HG03066 (cell line): ENCODE results near the gene QSOX2.
"Not testable (repeated sequence)": the region's sequence is repeated elsewhere in the genome, so short reads cannot be mapped to it uniquely, and the experiment has no call there.

Source experiments
- ATAC-seq: cut with Tn5 transposase; IDR thresholded peaks from one replicate; pipeline ENCODE4 v1.9.1; 2021; ENCODE audit warnings: low read depth; ENCODE audit not compliant: unreplicated experiment

QSOX2 gene

DNA sequence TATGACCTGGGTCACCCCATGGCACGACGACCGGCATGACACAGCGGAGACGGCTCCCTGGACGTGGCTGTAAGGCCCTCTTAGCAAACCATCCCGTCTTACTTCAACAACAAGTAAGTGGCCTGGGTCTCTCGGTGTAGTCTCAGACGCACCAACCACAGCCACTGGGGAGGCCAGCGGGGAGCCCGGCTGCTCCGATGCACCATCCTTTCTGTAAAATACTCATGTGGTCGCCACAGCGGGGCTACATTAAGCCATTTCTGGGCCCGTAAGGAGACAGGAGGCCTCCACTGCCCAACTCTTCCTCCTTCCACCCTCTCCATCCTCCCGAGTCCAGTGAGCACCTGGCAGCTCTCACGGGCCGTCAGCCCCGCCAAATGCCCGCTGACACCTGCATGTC is 4.7 kb downstream of the QSOX2 start:
- no peak for ATAC-seq

DNA sequence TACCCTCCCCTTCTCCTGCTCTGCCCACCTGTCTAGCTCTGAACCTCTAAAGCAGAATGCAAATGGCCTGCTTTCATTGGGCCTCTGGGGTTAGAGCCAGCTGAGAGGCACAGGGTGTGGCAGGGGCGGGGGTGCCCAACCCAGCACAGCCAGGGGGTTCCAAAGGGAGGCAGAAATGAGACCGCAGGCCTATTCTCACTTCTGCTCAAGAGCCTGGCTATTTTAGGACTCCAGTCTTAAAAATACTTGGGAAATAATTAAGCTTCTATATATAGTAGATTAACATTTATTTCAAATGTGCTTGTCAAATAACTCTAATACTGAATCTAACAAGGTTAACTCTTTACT is 5.7 kb downstream of the QSOX2 start:
- ATAC-seq, result no peak

DNA sequence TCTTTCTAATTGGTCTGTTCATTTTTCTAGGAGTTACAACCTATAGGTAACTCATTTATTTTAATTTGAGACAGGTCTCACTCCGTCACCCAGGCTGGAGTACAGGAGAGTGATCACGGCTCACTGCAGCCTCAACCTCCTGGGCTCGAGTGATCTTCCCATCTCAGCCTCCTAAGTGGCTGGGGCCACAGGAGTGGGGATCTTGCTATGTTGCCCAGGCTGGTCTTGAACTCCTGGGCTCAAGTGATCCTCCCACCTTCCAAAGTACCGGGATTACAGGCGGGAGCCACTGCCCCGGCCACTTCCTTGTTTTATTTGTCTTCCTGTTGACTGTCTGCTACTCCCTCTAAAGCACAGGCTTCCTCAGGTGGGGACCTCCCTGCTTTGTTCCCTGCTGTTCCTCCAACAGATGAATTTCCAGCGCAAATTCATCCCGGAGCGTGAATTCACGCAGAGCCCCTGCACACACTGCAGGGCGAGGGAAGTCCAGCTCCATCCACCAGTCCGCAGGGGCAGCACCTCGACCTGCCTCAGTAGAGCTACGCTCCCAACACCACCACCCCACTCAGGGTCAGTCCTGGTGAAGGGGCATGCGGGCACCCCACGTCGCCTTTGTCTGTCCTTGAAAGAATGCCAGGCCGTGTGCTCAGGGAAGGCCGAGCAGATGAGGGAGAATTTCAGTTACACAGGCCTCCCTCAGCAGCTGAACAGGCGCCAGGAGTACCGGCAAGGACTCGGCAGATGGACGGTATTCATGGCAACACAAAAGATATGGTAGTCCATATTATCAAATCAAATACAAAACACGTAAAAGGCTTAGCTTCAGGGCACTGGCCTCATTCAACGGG is 6.3 kb downstream of the QSOX2 start:
- no peak for ATAC-seq

DNA sequence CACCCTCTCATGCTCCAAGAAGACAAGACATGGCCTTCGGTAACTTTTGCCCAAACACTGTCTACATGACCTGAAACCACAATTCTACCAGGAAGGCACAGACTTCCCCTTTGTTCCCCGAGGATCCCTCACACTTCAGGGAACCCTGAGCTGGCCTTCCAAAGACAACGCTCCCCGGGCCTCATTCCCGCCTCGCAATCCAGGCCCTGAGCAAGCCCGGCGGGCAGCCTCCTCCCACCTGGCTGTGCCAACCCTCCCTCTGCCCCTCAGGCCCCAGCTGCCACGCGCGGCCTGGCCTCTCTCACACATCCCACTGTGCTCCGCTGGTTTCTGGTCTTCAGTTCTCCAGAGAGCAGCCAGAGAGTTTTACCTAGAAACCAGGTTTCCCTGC is 7.3 kb downstream of the QSOX2 start:
- no peak for ATAC-seq

DNA sequence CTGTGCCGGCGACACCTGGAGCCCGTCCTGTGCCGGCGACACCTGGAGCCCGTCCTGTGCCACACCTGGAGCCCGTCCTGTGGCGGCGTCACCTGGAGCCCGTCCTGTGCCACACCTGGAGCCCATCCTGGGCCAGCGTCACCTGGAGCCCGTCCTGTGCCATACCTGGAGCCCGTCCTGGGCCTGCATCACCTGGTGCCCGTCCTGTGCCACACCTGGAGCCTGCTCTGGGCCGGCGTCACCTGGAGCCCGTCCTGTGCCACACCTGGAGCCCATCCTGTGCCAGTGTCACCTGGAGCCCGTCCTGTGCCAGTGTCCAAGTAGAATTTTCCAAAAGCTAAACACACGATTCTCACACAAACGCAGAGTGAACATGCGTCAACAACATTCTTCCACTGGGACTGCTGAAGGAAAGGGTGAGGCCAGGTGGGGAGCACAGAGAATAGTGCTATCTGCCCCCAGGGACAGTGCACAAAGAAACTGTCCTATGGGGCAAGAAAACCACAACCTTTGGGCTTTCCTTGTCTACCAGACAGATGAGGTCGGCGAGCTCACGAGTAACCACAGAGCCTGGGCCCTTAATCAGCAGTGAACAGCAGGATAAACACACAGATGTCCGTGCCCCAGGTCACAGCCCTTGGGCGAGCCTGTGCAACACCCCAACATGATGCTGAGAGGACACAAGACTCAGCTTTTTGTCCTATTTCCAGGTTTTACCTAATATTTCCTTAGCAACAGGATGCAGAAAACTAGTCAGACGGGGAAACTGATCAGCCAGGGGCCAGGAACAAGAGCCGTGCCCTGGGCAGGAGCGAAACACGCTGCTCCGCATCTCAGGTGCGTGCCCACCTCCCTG is 7.9 kb downstream of the QSOX2 start:
- ATAC-seq, result no peak

DNA sequence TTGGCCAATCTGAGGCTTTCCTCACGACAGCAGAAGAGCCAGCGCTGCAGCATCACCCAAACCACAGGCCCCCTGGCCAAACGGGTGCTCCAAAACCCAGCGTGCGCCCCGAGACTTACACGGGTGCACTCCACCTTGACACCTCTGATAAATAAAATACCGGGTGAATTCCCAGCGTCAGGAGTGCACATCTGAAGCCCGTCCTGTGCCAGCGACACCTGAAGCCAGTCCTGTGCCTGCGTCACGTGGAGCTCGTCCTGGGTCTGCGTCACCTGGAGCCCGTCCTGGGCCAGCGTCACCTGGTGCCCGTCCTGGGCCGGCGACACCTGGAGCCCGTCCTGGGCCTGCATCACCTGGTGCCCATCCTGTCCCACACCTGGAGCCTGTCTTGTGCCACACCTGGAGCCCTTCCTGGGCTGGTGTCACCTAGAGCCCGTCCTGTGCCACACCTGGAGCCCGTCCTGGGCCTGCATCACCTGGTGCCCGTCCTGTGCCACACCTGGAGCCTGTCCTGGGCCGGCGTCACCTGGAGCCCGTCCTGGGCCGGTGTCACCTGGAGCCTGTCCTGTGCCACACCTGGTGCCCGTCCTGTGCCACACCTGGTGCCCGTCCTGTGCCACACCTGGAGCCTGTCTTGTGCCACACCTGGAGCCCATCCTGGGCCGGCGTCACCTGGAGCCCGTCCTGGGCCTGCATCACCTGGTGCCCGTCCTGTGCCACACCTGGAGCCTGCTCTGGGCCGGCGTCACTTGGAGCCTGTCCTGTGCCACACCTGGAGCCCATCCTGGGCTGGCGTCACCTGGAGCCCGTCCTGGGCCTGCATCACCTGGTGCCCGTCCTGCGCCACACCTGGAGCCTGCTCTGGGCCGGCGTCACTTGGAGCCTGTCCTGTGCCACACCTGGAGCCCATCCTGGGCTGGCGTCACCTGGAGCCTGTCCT is 8.9 kb downstream of the QSOX2 start:
- ATAC-seq, result not testable (repeated sequence)

DNA sequence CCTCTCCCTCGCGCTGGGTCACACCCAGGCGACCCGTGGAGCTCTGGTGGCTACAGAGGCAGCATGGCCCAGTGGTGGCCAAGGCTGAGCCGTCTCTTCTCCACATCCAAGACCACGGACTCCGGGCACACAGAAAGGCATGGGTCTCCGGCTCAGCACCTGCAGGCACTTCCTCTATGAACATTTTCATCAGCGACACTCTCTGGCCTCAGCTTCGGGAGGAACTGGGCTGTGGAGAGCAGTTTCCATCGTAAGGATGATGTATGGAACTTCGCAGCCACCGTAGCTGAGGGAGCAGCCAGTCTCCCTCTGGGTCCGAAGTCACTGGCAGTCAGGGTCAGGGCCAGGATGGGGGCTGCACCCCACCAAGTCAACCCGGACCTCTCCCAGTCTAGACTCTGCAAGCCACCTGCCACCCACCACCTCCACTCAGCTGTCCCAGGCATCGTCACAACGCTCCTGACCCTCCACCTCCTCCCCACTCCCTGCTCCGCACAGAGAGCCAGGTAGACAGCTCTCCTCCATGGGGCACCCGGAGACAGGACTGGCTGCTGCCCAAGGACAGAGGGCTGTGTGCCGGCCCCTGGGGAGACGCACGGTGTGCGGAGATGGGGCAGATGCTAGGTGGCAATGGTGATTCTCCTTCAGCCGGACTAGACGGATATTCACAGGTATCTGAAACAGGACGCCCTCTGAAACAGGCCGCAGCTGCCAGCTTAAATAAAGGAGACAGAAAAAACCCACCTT is 9.7 kb downstream of the QSOX2 start:
- ATAC-seq, result no peak

DNA sequence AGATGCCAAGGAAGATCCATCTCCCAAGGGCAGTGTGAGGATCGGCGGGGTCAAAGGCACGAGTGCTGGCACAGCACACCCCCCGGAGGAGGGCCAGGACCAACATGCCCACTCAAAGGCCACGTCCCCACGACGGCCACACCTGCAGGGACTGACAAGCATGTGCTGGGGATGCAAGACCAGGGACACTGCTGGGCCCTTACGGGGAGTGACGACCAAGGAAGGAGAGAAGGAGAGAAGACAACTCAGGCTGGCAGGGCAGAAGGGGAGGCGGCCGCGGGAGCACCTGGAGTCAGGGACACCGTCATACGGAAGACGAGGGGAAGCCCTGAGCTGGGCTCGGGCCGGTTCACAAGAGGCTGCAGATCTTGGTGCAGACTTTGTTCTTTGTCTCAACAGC is 10.4 kb downstream of the QSOX2 start:
- ATAC-seq, result no peak

DNA sequence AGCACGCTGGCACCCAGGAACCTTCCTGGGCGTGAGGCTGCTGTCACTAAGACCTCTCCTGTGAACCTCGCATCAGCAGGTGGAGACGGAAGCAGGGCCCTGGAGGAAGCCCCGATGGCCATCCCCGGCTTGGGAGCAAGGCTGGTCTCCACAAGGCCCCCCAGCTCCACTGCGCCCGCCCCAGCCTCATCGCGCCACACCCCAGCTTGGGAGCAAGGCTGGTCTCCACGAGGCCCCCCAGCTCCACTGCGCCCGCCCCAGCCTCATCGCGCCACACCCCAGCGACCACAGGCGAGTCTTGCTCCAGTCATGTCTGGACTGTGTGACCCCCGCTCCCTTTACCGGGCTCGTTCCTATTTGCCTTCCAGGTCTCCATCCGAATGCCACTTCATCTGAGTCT is 11.0 kb downstream of the QSOX2 start:
- no peak for ATAC-seq

DNA sequence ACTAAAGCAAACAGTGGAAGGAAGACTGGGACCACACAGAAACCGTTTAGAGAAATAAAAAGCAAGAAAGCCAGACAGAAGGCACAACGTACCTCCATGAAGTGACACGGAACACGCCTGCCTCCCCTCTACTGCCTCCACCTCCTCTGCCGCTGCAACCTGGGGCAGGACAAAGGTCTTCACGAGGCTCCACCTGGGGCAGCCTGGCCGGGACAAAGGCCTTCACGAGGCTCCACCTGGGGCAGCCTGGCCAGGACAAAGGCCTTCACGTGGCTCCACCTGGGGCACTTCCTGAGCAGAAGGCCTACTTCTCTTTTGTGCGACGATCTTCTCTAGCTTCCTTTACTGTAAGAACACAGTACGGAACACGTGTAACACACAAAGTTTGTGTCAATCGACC is 11.7 kb downstream of the QSOX2 start:
- no peak for ATAC-seq

DNA sequence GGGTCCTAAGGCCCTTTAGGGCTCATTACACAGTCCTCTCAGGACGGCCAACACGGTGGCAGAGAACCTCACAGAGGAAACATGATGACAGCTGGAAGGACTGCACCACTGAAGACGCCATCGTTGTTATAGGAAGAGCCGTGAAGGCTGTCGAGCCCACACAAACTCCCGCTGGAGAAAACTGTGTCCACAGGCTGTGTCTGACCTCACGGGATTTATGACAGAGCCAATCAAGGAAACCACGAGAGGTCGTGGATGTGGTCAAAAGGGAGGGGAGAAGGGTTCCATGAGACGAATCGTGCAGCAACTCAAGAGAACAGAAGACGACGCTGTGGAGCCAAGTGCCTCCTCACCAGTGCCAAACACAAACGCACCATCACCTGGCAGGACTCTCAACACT is 12.2 kb downstream of the QSOX2 start:
- ATAC-seq, result no peak

DNA sequence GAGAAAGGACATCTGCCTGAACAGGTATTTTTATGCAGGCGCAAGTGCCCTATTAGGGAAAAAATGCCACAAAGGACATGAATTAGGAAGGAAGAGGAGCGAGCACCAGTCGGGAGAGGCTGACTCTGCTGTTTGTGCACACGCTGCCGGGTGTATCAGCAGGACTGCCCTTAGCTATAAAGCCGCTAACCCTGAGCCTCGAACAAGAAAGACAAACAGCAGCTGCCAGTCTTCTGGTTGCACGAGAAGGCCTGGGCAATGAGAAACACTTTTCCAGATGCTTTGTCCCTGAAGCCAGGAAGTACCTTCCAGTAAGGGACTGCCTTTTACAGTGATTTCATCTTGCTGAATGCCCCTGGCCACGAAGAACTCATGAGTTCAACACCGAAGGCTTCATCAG is 12.6 kb downstream of the QSOX2 start:
- no peak for ATAC-seq

DNA sequence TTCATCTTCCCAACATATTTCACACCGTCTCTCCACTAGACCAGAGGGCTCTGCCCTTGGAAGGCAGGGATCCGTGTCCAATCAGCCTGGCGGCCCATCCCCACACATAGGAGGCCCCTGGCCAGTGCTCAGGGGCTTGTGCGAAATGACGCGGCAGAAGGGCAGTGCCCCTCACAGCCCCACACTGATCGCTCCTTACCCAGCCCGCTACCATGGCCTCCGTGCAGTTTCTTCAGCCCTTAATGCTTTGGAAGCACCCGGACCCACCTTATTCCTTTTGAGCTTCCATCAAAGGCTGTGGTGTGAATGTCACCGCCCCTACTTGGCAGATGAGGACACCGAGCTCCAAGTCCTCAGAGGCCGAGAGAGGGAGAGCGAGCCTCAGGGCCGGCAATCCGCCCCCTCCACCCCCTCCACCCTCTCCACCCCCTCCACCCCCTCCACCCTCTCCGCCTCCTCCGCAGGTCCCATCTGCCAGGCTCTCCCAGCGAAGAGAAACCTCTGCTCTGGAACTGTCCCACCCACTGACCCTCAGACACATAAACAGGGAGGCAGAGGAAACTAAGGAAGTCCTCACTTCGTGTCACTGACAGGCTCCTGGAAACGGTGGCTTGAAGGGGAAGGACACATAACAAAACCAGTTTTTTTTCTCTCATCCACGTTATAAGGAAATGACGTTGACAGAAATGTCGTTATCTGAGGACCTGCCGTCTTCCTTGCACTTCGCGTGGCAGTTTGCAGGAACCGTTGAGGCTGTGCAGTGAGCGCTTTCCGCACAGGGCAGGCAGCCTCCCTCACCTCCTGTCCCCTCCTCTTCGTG is 13.9 kb downstream of the QSOX2 start:
- no peak for ATAC-seq

DNA sequence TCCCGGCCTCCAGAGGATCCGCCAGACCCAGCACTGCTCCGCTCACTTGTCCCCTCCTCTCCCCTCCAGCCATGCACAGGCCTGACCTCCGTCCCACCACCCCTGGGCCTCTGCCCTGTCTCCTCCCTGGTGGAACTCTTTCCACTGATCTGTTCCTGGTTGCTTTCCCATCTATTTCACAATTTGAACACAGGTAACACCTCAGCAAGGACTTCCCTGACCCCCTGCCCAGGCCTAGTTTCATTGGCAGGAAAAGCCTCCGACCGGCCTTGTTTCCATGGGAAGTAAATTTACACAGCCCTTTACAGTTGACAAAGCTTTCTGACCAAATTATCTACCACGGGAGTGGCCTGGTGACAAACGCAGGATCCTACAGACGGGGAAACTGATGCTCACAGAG is 14.8 kb downstream of the QSOX2 start:
- no peak for ATAC-seq

DNA sequence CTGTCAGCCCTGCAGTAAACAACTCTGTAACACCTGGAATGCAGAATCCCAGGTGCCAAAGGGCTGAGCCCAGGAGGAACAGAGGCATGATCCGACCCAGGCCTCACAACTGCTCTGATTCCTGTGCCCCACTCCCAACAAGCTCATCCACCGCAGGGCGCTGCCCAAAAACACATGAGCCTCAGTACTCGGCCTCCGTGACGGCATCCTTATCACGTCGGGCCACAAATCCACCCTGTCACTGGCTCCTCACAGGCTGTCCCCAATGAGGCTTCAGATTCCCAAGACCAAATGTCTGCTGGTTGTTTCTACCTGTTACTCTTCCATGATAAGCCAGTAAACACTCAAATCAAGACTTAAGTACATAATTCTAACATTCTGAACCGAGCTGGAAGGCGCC is 15.2 kb downstream of the QSOX2 start:
- ATAC-seq, result no peak

DNA sequence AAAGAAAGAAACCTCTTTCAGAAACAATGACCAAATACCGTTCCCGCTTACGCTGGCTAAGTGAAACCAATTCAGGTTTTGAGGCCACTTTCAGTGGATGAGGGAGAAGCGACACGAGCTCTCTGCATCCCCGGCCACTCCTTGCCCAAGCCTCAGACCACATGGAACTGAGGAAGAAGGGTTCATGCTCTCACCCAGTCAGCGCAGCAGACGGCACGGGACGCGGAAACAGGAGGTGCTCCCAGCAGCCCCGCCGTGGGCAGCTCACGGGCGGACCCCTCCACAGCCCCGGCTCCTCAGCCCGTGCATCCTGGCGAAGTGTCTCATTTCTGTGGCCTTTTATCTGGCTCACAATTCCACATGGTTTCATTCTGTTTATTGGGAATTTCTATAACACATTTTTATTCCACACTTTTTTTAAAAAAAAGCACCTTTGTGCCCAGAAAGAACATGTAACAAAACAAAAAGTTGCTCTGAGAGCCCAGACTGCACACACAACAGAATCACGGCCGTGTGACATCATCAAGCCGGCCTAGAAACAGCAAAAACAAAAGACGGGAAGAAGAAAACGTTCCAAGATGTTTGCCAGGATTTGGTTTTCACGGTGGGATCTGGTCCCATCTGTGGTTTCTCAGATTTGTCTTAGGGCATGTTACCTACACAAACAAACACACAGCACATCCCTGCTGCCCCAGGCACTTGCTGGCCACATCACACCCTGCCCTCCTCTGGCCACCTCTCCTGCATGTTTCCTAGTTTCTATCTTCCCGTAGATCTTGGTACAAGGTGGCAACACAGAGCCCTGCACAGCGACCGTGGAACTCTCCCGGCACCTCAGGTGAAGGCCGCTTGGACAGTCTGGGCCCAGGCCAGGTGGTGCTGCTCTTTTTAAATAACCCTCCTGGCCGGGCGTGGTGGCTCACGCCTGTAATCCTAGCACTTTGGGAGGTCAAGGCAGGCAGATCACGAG is 16.2 kb downstream of the QSOX2 start:
- no peak for ATAC-seq

DNA sequence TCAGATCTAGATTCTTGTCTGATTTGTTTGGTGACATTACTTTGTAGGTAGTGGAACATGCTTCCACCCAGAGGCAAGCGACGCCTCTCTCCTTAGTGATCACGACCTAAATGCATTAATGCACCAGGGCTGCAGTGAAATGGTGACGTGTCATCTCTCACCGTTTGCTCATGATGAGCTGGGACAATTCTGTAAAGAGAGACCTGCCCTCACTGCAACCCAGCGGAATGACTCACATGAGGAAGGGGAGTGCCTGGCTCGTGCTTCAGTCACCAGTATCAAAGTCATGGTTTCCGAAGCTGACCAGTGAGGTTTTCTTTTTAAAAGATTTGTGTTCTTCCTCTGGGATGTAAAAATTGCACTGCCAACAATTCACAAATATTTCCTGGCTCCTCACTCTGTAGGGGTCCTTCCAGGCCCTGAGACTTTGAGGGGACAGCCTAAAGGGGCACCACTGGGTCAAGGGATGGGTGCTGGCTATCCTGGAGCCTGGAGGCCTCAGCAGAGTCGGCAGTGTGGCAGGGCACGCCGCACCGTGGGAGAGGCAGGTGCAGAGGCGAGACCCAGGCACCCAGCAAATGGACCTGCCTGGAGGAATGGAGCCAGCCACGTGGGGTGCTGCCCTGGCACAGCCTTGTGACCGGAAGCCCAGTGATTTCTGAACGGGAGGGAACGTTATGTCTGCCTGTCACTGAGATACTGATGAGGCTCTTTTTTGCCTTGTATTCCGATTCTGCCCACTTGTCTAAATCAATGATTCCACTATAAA is 17.3 kb downstream of the QSOX2 start:
- no peak for ATAC-seq
